Measurements from ENCODE around the gene CYLD.

The CYLD gene

GRCh38 chr16:50842589-50842988 is 100.7 kb downstream of the CYLD start:
- DNase-seq (ENCODE audit: low read depth in 2 of 2): no peak

GRCh38 chr16:50844840-50845239 is 103.0 kb downstream of the CYLD start:
- DNase-seq (ENCODE audit: low read depth in 2 of 2): no peak

GRCh38 chr16:50845296-50845695 is 103.4 kb downstream of the CYLD start:
- DNase-seq (ENCODE audit: low read depth in 2 of 2): no peak

- DNase-seq (ENCODE audit: low read depth in 2 of 2): no peak
Measured at GRCh38 chr16:50846511-50846910, 104.6 kb downstream of the CYLD start.

GRCh38 chr16:50847166-50847565 is 105.3 kb downstream of the CYLD start:
- no peak for DNase-seq (ENCODE audit: low read depth in 2 of 2)

- DNase-seq (ENCODE audit: low read depth in 2 of 2): no peak
Measured at GRCh38 chr16:50848755-50849514, 107.0 kb downstream of the CYLD start.

Data from stimulated activated CD8-positive, alpha-beta memory T cell treated with anti-CD3 and anti-CD28 coated beads, Interleukin-15, amount 100 ng/mL, for 4 hours (primary cell).